NB4 (cell line): ENCODE data around the gene PTPN23.
"Not testable (repeated sequence)": the region's sequence is repeated elsewhere in the genome, so short reads cannot be mapped to it uniquely, and the experiment has no call there.

Source experiments
- DNase-seq: peaks from one replicate; pipeline ENCODE4 v3.0.0; 2010; ENCODE audit warnings: low read depth
- H3K4me3 ChIP-seq: one replicate; pipeline ENCODE4 v1.5.1; 2011; ENCODE audit warnings: mild to moderate bottlenecking, low read depth, low read length, moderate library complexity
- MYC ChIP-seq: IDR thresholded peaks from 2 replicates; pipeline ENCODE4 v1.6.1; 2011; ENCODE audit warnings: low read depth, low read length
- POLR2A ChIP-seq: IDR thresholded peaks from 2 replicates; pipeline ENCODE4 v1.6.1; 2011; ENCODE audit warnings: mild to moderate bottlenecking; ENCODE audit not compliant: insufficient read length; ENCODE audit errors: extremely low read depth
- TF ChIP-seq, protein P1 (sequence below): IDR thresholded peaks from 2 replicates; pipeline ENCODE4 v1.6.1; 2011; ENCODE audit warnings: low read depth, low read length
- TF ChIP-seq, protein P2 (sequence below): IDR thresholded peaks from one replicate; pipeline ENCODE4 v1.5.1; 2012; ENCODE audit warnings: low read depth, low read length

PTPN23 gene

DNA sequence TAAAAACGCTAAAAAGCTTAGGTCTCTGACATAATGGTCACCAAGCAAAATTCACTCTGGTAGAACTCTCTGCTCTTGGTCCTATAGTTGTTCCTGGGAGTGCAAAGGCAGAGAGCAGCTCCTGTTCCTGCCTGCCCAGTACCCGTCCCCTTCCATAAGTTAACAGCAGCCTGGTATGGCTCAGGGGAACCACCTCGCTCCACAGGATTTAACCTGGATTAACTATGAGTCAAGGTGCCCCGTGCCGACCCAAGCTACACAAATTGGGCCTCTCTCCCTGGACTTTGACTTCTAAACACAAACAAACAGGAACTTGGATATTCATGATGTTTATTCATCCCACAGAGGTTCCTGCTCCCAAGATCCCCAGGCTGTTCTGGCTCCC lies 62.8 kb downstream of the PTPN23 start:
- H3K4me3 ChIP-seq: no peak overlapping the region
- no peak for DNase-seq
- TF ChIP-seq POLR2A (no peak), MYC (no peak)
- TF ChIP-seq, protein P1, sequence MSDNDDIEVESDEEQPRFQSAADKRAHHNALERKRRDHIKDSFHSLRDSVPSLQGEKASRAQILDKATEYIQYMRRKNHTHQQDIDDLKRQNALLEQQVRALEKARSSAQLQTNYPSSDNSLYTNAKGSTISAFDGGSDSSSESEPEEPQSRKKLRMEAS: no peak
- TF ChIP-seq, protein P2, sequence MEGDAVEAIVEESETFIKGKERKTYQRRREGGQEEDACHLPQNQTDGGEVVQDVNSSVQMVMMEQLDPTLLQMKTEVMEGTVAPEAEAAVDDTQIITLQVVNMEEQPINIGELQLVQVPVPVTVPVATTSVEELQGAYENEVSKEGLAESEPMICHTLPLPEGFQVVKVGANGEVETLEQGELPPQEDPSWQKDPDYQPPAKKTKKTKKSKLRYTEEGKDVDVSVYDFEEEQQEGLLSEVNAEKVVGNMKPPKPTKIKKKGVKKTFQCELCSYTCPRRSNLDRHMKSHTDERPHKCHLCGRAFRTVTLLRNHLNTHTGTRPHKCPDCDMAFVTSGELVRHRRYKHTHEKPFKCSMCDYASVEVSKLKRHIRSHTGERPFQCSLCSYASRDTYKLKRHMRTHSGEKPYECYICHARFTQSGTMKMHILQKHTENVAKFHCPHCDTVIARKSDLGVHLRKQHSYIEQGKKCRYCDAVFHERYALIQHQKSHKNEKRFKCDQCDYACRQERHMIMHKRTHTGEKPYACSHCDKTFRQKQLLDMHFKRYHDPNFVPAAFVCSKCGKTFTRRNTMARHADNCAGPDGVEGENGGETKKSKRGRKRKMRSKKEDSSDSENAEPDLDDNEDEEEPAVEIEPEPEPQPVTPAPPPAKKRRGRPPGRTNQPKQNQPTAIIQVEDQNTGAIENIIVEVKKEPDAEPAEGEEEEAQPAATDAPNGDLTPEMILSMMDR: no peak

DNA sequence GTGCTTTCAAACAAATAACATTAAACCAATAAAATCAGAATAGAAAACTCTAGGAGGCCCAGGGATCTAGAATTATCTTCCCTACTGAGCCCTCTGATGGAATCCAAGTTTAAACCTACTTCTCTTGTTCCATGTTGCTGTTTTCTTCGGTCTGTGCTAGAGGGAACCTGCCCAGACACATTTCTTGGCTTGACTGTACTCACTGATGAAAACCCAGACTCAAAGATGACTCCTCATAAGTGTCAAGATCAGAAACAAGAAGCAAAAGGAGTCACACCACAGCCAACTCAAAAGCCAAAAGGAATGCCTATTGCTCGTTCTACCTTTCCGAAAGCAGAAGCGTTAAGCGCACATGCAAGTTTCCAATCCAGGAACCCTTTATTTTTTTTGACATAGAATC lies 63.3 kb downstream of the PTPN23 start:
- TF ChIP-seq POLR2A: no peak
- TF ChIP-seq, protein P1: no peak
- TF ChIP-seq, protein P2: no peak
- no peak for TF ChIP-seq MYC
- no peak for DNase-seq
- H3K4me3 ChIP-seq: no peak overlapping the region

DNA sequence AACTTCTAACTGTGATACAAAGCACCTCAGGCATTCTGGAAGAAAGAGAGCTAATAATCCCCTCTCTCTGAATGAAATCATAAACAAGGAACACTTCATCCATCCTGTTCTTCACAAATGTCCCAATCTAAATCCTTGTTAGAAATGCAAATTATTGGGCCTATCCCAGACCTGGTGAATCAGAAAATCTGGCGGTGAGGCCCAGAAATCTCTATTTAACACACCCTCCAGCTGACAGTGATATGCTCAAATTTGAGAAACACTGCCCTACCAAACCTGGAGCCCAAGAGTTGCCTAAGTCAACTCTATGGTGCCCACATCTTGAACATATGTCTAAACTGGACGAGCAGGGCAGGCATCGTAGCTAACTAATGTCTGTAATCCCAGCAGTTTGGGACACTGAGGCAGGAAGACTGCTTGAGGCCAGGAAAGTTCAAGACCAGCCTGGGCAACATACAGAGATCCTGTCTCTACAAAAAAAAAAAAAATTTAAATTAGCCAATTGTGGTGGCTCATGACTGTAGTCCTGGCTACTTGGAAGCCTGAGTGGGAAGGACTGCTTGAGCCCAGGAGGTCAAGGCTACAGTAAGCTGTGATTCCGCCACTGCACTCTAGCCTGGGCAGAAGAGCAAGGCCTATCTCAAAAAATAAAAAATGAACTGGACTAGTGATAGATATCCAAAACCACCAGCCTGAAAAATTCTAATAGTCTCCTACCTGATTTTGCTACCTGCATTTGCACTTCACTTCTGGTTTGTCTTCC lies 71.8 kb downstream of the PTPN23 start:
- DNase-seq: no peak
- no peak overlapping the region for H3K4me3 ChIP-seq
- TF ChIP-seq, protein P1: no peak
- TF ChIP-seq POLR2A (no peak), MYC (no peak)
- TF ChIP-seq, protein P2: no peak

DNA sequence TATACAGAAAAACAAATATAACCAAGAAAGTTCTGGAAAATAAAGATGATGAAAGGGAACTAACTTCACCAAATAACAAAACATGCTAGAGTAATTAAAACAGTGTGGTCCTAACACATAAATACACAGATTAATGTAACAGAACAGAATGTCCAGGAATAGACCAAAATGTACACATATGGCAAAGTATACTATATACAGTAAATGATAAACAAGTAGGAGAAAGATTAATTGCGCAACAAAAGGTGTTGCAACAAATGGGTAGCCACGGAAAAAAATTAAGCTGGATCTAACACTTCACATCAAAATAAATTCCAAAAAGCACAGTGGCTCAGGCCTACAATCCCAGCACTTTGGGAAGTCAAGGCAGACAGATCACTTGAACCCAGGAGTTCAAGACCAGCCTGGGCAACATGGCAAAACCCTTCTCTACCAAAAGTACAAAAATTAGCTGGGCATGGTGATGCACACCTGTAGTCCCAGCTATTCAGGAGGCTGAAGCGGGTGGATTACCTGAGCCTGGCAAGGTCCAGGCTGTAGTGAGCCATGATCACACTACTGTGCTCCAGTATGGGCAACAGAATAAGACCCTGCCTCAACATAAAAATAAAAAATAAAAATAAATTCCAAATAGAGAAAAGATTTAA lies 75.1 kb downstream of the PTPN23 start:
- DNase-seq: peak; percentile 28
- TF ChIP-seq, protein P2: no peak
- TF ChIP-seq POLR2A: no peak
- H3K4me3 ChIP-seq: no peak overlapping the region

DNA sequence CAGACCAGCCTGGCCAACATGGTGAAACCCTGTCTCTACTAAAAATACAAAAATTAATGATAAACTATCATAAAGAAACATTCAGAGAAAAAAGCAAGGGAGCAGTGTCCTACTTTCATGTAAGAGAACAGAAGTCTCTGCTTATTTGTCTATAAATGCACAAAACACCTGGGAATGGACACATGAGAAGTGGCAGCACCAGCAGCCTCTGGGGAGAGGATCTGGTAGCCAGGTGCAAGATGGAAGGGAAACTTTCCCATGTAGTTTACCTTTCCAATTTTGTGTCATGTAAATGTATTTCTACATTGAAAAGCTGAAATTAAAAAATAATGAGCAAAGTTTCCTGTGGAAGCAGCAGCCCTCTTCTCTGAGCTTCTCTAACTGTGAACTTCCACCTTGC lies 76.2 kb downstream of the PTPN23 start:
- TF ChIP-seq, protein P2: no peak
- TF ChIP-seq POLR2A (no peak), MYC (no peak)
- TF ChIP-seq, protein P1: no peak
- DNase-seq: no peak
- H3K4me3 ChIP-seq: no peak overlapping the region

DNA sequence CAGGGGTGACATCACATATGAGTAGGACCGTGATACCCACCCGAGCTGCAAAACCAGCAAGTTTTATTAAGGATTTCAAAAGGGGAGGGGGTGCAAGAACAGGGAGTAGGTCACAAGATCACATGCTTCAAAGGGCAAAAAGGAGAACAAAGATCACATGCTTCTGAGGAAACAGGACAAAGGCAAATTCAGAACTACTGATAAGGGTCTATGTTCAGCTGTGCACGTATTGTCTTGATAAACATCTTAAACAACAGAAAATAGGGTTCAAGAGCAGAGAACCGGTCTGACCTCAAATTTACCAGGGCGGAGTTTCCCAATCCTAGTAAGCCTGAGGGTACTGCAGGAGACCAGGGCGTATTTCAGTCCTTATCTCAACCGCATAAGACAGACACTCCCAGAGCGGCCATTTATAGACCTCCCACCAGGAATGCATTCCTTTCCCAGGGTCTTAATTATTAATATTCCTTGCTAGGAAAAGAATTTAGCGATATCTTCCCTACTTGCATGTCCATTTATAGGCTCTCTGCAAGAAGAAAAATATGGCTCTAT lies 78.8 kb downstream of the PTPN23 start:
- DNase-seq: not testable (repeated sequence)

More for the DNA sequence above, 78.8 kb downstream of the PTPN23 start:
- not testable (repeated sequence) for H3K4me3 ChIP-seq
